Right renal pelvis (tissue), 4 donors: Measurements from ENCODE around the gene CPSF6. TPM values are rescaled to one million over a fixed set of nuclear protein-coding genes. Genes with fewer than 3 reads are reported as not detected.
"Not testable (repeated sequence)": the region's sequence is repeated elsewhere in the genome, so short reads cannot be mapped to it uniquely, and the experiment has no call there.

Experiments
- DNase-seq, 4 donors: peaks; one replicate each; pipeline ENCODE4 v3.0.0-alpha.2; 2013; ENCODE audit warnings: low read depth in 4 of 4, low spot score in 3 of 4, missing footprints in 1 of 4
- polyA plus RNA-seq, 4 donors: library from polyadenylated mRNA; unstranded; fragments of 120-200 nt; gene quantifications; one replicate each; pipeline ENCODE4 v1.2.1, GENCODE V29; 2013; ENCODE audit not compliant: insufficient read length in 4 of 4

The CPSF6 gene
- polyA plus RNA-seq, 4 donors = 93.4 to 121 (median 110) TPM

- not testable (repeated sequence) for DNase-seq
These were observed 77.4 kb downstream of the CPSF6 start for GRCh38 chr12:69316784-69317183.

- DNase-seq = not testable (repeated sequence)
These were observed 77.9 kb downstream of the CPSF6 start for GRCh38 chr12:69317233-69317632.

GRCh38 chr12:69318225-69318624, 78.9 kb downstream of the CPSF6 start:
- no peak for DNase-seq

GRCh38 chr12:69321351-69321750, 82.0 kb downstream of the CPSF6 start:
- DNase-seq = no peak

Other genes starting within 250 kb of the CPSF6 start
- 10 to 100 TPM; 19.9 to 26.6 (median 23.1) TPM for gene LYZ, start 108.8 kb downstream of the CPSF6 start, polyA plus RNA-seq
- 10 to 100 TPM; 28.2 to 37.8 (median 35.3) TPM for gene YEATS4, start 120.2 kb downstream of the CPSF6 start, polyA plus RNA-seq
- 10 to 100 TPM; 39.4 to 55.5 (median 48.5) TPM for gene FRS2, start 230.8 kb downstream of the CPSF6 start, polyA plus RNA-seq